Measurements from ENCODE around the gene VAMP4.
"Not testable (repeated sequence)": the region's sequence is repeated elsewhere in the genome, so short reads cannot be mapped to it uniquely, and the experiment has no call there.

The VAMP4 gene

DNA sequence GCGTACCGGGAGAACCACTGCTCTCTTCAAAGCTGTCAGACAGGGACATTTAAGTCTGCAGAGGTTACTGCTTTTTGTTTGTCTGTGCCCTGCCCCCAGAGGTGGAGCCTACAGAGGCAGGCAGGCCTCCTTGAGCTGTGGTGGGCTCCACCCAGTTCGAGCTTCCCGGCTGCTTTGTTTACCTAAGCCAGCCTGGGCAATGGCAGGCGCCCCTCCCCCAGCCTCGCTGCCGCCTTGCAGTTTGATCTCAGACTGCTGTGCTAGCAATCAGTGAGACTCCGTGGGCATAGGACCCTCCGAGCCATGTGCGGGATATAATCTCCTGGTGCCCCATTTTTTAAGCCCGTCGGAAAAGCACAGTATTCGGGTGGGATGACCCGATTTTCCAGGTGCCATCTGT lies 46.1 kb downstream of the VAMP4 start:
- DNase-seq (ENCODE audit: low read depth), result not testable (repeated sequence)

DNA sequence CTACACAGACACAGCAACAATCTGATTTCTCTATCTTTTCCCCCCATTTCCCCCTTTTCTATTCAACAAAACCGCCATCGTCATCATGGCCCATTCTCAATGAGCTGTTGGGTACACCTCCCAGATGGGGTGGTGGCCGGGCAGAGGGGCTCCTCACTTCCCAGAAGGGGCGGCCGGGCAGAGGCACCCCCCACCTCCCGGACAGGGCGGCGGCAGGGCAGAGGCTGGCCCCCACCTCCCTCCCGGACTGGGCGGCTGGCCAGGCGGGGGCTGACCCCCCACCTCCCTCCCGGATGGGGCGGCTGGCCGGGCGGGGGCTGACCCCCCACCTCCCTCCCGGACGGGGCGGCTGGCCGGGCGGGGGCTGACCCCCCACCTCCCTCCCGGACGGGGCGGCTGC lies 48.3 kb downstream of the VAMP4 start:
- DNase-seq (ENCODE audit: low read depth), result not testable (repeated sequence)

DNA sequence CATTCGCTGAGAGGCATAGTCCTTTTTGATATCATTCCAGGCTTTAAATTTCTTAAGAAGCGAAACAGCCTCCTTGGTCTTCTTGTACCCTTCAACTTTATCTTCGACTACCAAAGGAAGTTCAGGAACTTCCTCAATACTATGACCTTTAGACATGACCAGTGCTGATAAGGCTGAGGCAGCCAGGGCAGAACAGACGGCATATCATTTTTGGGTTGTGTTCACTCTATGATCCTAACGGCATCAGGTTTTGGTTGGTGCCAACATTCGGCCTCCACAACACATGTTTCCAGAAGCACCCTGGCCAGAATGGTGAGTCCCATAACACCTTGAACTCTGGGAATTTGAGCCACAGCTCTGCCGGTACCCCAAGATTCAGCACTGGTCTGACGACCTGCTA lies 58.0 kb downstream of the VAMP4 start:
- DNase-seq (ENCODE audit: low read depth), result no peak

DNA sequence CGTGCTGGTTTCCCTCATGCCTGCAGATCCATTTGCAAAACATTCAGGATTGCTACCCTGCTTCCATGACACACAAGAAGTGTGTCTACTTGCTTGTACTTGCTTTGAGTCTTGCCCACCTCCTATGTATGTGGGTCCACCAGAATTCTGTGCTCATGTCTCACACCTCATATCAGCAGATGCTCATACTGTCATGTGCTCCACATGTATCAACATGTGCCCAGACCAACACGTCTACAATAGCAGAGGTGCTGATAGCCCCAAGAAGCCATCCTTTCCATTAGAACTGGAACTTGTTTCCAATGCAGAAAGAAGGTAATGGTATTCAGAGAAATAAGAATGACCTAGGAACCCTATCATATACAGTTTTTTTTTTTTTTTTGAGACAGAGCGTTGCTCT lies 61.5 kb downstream of the VAMP4 start:
- no peak for DNase-seq (ENCODE audit: low read depth)

DNA sequence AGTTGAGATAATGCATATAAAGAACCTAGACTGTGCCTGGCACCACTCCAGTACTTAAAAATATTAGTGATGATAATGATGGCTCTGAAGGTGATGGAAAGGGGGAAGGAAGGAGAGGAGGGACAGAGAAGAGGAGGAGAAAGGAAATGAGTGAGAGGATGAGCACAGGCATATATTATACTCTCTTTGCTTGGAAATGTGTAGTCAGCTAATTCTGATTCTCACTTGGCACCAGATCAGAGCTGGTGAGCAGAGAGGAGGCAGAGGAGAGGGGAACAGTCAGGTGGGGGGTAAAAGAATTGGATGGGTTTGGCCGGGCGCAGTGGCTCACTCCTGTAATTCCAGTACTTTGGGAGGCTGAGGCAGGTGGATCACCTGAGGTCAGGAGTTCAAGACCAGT lies 65.0 kb downstream of the VAMP4 start:
- no peak for DNase-seq (ENCODE audit: low read depth)

DNA sequence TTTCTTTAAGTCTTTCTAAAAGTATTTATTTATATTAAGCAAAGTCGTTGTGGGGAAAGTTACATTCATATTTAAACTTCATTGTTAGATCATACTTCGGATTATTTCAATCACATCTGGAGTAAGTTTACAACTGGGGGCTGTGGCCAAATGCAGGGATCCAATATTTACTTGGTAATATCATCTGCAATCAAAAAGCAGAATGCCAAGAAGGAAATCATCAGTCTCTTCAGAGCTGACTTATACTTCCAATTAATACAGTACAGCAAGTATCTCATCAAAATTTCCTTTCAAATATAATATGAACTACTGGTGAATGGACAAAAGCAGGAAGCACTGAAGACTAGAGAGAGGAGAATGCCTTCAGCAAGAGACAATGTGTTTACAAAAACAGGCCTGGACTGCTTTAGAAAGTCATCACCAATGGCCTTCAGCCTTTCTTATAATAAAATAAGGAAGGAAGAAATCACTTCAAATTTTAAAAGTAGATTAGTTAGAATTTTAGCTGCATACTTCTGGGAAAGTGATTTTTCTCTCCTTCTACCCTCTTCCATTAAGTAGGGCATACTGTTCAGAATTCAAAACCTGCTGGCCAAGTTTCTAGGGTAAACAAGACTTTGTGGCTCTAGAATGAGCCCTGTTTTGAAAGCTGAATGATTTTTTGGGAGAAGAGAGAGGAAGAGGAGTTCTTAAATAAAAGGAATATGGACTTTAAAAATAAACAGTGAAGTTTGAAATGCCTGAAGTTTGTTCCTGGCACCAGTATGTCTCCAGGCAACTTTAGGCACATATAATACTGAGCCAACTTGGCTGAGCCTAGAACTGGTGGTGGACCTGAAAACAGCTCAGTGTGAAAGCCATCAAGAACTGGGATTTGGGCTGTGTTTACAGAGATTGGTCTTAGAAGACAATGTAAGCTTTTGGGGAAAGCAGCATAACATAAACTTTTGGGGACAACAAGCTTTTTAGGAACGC lies 67.1 kb downstream of the VAMP4 start:
- DNase-seq (ENCODE audit: low read depth), result no peak

DNA sequence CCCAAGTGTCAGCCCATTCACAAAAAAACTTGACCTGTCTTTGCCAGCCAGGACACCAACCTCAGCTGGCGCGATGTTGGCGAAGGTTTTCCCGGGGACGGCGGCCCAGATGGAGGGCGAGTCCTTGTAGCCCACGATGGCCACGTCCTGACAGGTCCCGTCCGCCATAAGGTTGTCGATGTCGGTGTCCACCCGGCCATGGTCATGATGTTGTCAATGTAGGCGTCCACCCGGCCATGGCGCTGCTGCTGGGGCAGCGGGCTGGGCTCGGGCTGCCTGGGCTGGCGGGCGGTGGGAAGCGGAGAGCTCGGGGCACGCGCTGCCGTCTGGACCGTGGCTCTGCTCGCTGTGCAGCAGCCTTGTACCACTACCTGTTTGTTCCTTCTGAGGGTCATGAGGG lies 71.1 kb downstream of the VAMP4 start:
- DNase-seq (ENCODE audit: low read depth), result no peak

DNA sequence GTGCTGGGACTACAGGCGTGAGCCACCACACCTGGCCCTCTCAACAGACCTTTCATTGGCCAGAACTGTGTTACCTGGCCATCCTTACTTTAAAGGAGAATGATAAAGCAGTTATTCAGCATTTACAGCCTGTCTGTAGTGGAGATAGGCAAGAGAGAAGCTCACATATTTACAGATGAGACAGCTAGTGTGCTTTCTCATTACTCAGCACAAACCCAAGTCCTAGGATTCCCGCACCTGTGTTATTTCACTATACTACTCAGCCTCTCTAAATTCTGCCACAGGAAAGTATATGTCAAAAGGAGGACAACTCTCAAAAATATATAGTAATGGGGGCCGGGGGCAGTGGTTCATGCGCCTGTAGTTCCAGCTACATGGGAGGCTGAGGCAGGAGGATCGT lies 73.5 kb downstream of the VAMP4 start:
- DNase-seq (ENCODE audit: low read depth), result no peak

DNA sequence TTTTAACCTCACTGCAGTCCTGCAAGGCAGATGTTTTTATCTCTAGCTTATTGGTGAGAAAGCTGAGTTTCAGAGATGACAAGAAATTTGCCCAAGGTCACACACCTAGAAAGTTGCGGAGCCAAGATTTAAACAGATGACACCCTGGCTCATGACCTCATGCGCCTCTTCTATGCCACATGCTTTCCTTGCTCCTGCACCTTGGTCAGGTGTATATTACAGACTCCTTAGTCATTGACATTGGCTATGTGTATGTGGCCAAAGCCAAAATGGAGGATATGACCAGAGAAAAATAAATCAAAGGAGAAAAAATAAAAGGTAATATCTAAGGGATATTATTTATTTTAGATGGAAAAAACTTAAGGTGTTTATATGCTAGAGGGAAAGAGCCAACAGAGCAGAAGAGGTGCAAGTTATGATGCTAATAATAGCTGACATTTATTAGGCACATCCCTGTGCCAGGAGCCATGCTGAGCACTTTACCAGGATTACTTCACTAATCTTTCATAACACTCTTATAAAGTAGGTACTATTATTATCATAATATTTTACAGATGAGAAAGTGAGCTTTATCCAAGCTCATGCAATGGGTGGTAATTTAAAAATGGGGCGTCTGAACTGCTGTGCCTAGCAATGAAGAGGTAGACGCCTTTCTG lies 75.6 kb downstream of the VAMP4 start:
- no peak for DNase-seq (ENCODE audit: low read depth)

DNA sequence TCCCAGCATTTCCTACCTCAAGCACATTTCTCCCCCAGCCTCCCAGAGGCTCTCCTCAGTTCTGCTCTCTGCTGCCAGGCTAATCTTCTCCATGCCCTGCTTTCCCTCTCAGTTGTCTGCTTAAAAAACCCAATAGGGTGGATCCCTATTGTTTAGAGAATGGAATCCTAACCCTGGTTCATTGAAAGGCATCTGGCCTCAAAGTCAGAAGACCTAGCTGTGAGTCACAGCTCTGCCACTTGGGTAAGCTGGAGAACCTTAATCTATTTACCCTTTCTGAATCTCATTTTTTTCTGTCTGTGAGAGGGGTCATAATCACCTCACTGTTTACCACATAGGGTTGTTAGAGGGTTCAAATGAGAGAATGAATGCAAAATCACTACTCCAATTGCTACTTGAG lies 76.9 kb downstream of the VAMP4 start:
- no peak for DNase-seq (ENCODE audit: low read depth)

DNA sequence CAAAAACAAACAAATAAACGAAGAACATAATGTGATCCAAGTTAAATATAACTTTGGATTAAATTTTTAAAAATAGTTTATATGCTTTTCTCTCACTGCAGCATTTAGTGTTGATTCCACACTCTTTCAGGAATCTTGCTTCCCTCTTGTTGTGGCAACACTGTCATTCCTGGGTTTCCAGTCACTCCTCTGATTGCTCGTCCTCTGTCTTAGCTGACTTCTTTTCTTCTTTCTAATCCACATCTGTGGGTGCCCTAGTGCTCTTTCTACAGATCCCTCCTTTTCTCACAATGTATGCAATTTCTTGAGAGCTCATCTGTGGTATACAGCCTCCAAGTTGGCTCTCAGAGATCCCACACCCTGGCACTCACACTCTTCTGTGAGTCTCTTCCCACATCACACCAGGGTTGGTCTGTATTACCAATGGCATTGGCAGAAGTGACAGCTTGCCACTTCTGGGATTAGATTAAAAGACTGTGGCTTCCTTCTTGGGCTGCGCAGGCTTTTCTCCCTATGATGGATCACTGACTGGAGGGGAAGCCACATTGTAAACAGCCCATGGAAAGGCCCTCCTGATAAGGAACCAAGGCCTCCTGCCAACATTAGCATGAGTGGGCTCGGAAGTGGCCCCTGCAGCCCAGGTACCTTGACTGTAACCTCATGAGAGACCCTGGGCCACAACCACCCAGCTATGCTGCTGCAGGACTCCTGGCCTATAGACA lies 77.8 kb downstream of the VAMP4 start:
- DNase-seq (ENCODE audit: low read depth), result no peak

DNA sequence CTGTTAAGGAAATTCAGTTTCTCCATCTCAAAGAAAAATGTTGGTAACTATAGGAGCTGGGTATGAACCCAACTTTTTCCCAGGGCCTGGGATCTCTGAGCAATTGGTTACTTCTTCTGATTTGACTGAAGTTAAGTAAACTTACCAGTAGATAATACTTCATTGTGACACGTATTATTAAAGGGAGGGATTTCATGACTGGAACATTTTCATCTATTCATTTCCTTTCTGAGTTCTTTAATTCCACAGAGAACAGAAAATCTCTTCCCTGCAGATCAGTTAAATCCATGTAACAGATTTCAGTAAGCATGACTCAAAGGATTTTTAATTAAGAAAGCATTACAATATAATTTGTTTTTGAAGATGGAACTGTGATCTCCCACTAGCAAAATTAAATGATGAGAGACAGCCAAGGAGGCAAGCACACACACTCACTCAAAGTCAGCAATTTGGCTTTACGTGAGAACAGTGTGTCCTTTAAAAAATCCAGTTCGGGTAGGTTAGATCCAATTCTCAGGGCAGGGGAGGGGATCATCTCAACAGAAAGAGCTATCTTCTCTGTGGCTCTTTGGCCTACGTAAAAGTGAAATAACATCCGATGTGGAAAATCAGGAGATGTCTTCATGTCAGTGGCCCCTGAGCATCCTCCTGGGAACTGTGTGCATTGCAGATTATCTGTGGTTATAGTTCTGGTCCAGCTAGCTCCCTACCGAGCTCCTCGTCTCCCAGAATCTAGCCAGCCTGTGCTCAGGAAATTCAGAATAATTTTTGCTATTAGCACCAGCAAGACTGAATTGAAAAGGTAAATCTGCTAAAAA lies 78.6 kb downstream of the VAMP4 start:
- no peak for DNase-seq (ENCODE audit: low read depth)

DNA sequence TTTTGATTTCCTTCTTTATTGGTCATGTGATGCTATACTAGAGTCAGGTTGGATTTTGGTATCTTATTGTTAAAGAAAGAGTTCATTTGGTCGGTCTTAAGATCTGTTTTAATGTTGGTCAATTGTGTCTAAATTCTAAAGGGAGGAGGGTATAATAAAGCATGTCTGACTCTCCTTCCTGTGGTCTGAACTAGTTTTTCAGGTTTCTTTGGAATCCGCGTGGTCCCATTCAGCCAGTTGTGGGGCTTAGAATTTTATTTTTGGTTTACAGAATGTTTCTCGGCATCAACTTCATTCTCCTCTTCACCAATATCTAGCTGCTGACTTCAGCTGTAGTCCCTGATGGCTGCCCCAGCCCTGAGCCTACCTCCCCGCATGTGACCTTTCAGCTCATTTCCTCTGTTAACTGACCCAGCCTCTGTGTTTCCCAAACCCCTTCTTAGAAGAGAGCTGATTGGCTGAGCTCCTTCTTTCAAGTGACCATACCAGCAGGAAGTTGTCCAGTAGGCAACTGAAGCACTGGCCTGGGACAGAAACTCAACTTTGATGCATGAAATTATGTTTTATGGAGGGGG lies 80.7 kb downstream of the VAMP4 start:
- no peak for DNase-seq (ENCODE audit: low read depth)

DNA sequence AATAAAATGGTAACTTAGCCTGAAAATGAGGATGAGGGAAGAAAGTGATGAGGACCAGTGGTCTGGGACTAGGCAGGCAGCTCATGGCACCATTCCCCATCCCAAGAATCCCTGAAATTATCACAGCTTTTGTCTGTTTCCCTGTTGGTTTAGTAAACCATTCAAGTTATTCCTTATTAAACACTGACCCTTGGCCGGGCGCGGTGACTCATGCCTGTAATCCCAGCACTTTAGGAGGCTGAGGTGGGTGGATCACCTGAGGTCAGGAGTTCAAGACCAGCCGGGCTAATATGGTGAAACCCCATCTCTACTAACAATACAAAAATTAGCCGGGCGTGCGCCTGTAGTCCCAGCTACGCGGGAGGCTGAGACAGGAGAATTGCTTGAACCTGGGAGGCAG lies 85.7 kb downstream of the VAMP4 start:
- not testable (repeated sequence) for DNase-seq (ENCODE audit: low read depth)

DNA sequence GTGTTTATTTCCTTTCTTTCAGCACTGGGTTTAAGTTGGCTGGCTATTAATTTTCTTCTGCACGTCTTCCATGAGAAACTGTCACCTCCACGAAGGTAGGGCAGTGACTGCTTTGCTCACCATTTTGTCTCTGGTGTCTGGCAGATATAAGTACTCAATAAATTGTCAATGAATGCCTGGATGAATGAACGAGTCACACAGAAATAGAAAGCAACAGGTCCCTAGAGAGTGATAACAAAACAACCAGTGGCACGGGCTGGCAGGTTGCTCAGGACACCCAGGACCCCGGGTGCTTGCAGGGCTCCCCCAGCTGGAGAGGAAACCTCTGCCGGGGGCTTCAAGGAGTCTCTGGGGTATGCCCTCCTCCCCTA lies 86.1 kb downstream of the VAMP4 start:
- DNase-seq (ENCODE audit: low read depth), result no peak

DNA sequence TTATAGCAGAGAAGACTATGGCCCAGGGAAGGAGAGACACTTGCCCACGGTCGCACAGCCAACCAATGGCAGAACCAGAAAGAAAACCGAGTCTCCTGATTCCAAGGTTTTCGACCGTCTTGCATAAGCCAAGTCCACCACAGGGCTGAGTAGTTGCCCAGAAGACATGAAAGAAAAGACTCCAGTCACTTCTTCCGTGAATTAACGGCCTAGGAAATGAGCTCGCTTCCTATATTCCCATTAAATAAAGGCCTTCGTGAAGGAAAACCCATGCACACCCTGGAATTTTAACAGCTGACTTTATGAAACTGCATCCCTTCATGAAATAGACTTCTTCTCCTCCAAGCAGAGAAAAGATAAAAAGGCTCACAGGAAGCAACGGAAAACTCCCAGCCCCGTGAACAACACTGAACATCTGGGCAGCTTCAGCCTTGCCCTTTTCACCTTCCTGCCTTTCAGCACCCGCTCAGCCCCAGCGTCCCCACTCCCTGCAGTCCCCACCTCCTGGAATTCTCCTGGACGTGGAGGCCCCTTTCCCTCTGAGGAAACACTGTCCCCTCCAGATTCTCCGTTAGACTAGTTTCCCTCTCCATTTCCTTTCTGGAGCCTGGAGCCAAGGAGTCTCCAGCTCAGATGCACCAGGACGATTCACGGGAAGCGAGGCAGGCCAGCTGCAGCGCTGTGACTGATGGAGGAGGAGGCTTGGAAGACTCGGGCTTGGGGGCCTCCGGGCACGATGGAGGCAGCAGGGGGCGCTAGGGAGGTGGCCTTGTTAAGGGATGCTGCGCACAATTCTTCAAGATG lies 86.7 kb downstream of the VAMP4 start:
- DNase-seq (ENCODE audit: low read depth), result no peak

DNA sequence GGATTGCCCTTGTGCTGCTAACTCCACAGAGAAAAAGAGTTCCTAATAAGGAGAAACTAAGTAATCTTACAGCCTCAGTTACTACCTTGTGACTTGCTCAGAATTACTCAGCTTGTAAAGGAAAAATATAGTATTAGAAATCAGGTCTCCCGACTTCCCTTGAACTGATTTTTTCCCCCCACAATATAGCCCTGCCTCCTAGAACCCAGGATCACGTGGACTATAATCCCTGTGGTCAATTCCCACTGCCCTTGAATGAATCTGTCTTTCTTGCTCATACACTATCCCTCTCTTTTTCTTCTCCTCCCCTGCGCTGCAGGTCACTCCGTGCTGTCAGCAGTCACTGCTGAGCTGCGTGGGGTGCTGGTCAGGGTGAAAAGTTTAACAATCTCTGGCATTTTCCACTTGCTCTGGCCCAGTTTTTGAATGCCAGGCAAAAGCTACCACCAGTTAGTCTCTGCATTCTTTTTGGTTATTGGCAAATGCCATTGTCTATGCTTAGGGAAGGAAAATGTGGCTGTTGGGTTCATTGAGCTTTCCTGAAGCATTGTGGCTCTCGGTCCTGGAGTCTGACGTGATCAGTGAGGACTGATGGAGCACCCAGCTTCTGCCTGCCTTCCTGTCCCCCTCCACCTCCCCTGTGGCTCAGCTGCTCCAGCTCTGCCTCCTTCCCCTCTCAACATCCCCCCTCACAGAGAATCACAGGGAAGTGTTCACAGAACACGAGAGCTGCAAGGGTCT lies 87.5 kb downstream of the VAMP4 start:
- no peak for DNase-seq (ENCODE audit: low read depth)

DNA sequence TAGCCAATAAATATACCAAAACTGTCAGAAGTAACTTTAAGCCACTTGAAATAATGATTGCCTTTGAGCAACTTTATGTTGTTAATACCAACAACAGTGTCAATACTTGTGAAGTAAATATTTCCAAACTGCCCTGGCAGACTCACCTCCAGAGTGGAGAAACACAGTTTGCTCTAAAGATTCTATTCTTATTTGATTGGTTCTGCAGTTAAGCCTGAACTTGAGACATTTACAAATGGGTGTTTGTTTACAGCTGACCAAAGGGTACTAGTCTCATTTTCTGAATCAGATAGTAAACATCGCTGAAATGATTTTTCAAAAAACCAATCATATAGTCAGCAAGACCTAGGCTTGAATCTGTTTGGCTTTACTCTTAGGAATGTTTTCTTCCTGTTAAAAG lies 88.1 kb downstream of the VAMP4 start:
- no peak for DNase-seq (ENCODE audit: low read depth)

DNA sequence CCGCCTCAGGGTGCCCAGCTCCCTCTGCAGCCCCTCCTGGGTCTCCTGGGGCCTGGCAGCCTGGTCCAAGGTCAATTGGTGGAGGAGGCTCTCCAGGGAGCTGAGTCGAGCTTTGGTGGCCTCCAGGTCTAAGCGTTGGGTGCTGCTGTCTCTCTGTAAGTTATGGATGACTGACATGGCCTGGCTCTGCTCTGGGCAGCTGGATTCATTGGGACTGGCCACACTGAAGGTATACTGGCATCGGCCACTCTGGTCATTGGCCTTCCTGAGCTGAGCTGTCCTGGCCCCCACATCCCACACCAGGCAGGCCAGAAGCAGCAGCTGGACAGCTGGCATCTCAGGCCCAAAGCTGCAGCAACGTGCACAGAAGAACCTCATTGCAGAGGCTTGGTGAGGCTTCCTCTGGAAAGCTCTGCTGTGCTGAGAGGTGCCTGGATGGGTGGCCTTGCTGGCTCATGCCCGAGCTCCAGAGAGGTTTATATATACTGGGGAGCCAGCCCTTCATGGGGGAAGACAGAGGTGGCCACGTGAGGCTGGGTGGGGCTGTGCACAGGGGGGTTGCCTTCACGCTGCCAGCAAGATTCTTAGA lies 89.5 kb downstream of the VAMP4 start, which contains the start of gene MYOC:
Gene MYOC, minus strand, starts transcription at position 455 of the 589 bp plus-strand sequence. Its CDS starts 77 bp downstream, at position 378.
- no peak for DNase-seq (ENCODE audit: low read depth)

All from GM04504 (cell line).